IMR-90 (cell line): ENCODE results near the gene MIS18A. TPM values are rescaled to one million over a fixed set of nuclear protein-coding genes. Genes with fewer than 3 reads are reported as not detected.

Experiments used
- ATAC-seq: fragments of 200-7000 bp; cut with Tn5 transposase; 2 replicates; pipeline ENCODE4 v1.9.1; 2020; ENCODE audit warnings: low read depth, mild to moderate bottlenecking, moderate library complexity
- BruUV-seq: library from RNA; stranded (reverse); fragments of 400-500 nt; replicated peaks from 2 replicates; lab custom pipeline; 2021; lab: Mats Ljungman, UMichigan
- CTCF ChIA-PET: fragments of 300-600 bp; formaldehyde crosslinking; extraction: SDS; loops from one replicate; lab custom pipeline; 2021; ENCODE audit warnings: antibody characterized with exemption; lab: Yijun Ruan, JAX
- POLR2A ChIA-PET: fragments of 300-600 bp; sonication (Branson Sonifier 250); formaldehyde crosslinking; loops from one replicate; lab custom pipeline; 2022; ENCODE audit warnings: antibody characterized with exemption; ENCODE audit not compliant: unreplicated experiment; lab: Charles Lee
- DNase-seq: peaks from one replicate; pipeline ENCODE4 v3.0.0; 2013
- H2AFZ ChIP-seq: replicated peaks from 2 replicates; pipeline ENCODE3; 2013; ENCODE audit warnings: low read length, mild to moderate bottlenecking; ENCODE audit not compliant: poor library complexity
- H2AK5ac ChIP-seq: 2 replicates; pipeline ENCODE4 v1.6.1; 2013; ENCODE audit warnings: low read depth, low read length, inconsistent platforms
- H2AK9ac ChIP-seq: replicated peaks from 2 replicates; pipeline ENCODE3; 2013; ENCODE audit warnings: mild to moderate bottlenecking, low read depth, low read length, moderate library complexity; ENCODE audit not compliant: poor library complexity
- H2BK120ac ChIP-seq: 2 replicates; pipeline ENCODE4 v1.6.1; 2013; ENCODE audit warnings: low read depth, low read length, inconsistent platforms
- H2BK15ac ChIP-seq: 3 replicates; pipeline ENCODE4 v1.6.1; 2013; ENCODE audit warnings: low read depth, low read length, inconsistent platforms
- H2BK20ac ChIP-seq: 2 replicates; pipeline ENCODE4 v1.6.1; 2013; ENCODE audit warnings: low read depth, mild to moderate bottlenecking, inconsistent platforms, low read length, moderate library complexity
- H2BK5ac ChIP-seq: 2 replicates; pipeline ENCODE4 v1.6.1; 2013; ENCODE audit warnings: mild to moderate bottlenecking, low read depth, low read length, inconsistent platforms; ENCODE audit not compliant: poor library complexity, severe bottlenecking
- H3K14ac ChIP-seq: replicated peaks from 2 replicates; pipeline ENCODE4 v1.6.1; 2013; ENCODE audit warnings: low read depth, low read length, inconsistent platforms
- H3K18ac ChIP-seq: 2 replicates; pipeline ENCODE4 v1.6.1; 2013; ENCODE audit warnings: low read depth, low read length, control low read depth
- H3K23ac ChIP-seq: 2 replicates; pipeline ENCODE4 v1.6.1; 2013; ENCODE audit warnings: low read depth, low read length, inconsistent platforms
- H3K27ac ChIP-seq: 2 replicates; pipeline ENCODE4 v1.5.1; 2013; ENCODE audit warnings: mild to moderate bottlenecking, control low read depth, low read length; ENCODE audit not compliant: insufficient read depth
- H3K27me3 ChIP-seq: 2 replicates; pipeline ENCODE4 v1.6.1; 2013; ENCODE audit warnings: low read length; ENCODE audit not compliant: control insufficient read depth, insufficient read depth
- H3K36me3 ChIP-seq: 2 replicates; pipeline ENCODE4 v1.6.1; 2013; ENCODE audit warnings: low read length, mixed read lengths; ENCODE audit not compliant: control insufficient read depth, insufficient read depth
- H3K4ac ChIP-seq: 2 replicates; pipeline ENCODE4 v1.6.1; 2013; ENCODE audit warnings: low read depth, low read length, inconsistent platforms
- H3K4me1 ChIP-seq: 2 replicates; pipeline ENCODE4 v1.6.1; 2013; ENCODE audit warnings: low read length, mixed read lengths; ENCODE audit not compliant: control insufficient read depth, insufficient read depth
- H3K4me2 ChIP-seq: 2 replicates; pipeline ENCODE4 v1.6.1; 2013; ENCODE audit warnings: low read depth, mild to moderate bottlenecking, control low read depth, low read length, moderate library complexity
- H3K4me3 ChIP-seq: 2 replicates; pipeline ENCODE4 v1.5.1; 2013; ENCODE audit warnings: low read depth, mild to moderate bottlenecking, control low read depth, low read length, moderate library complexity; ENCODE audit not compliant: insufficient read depth
- H3K56ac ChIP-seq: 2 replicates; pipeline ENCODE4 v1.6.1; 2013; ENCODE audit warnings: low read length, inconsistent platforms; ENCODE audit not compliant: insufficient read depth; ENCODE audit errors: extremely low read depth
- H3K79me1 ChIP-seq, 2 experiments: 2 replicates each; pipeline ENCODE4 v1.6.1; 2013; ENCODE audit warnings: low read length in 2 of 2, inconsistent platforms in 1 of 2, low read depth in 1 of 2
- H3K9ac ChIP-seq: 2 replicates; pipeline ENCODE4 v1.6.1; 2013; ENCODE audit warnings: low read depth, low read length, control low read depth
- H3K9me1 ChIP-seq: 2 replicates; pipeline ENCODE4 v1.6.1; 2013; ENCODE audit warnings: low read length, inconsistent platforms; ENCODE audit not compliant: insufficient read depth
- H3K9me3 ChIP-seq: 2 replicates; pipeline ENCODE4 v1.6.1; 2013; ENCODE audit warnings: low read length; ENCODE audit not compliant: control insufficient read depth, insufficient read depth
- H4K20me1 ChIP-seq: 2 replicates; pipeline ENCODE4 v1.6.1; 2013; ENCODE audit warnings: low read length, inconsistent platforms; ENCODE audit not compliant: insufficient read depth
- H4K5ac ChIP-seq: 2 replicates; pipeline ENCODE4 v1.6.1; 2013; ENCODE audit warnings: mild to moderate bottlenecking, low read depth, low read length, control low read depth
- H4K8ac ChIP-seq, 2 experiments: 2 replicates each; pipeline ENCODE4 v1.6.1; 2013; ENCODE audit warnings: low read depth in 2 of 2, low read length in 2 of 2, control low read depth in 1 of 2, inconsistent platforms in 1 of 2
- H4K91ac ChIP-seq: 2 replicates; pipeline ENCODE4 v1.6.1; 2013; ENCODE audit warnings: low read depth, low read length, inconsistent platforms; ENCODE audit not compliant: insufficient read depth
- BHLHE40 ChIP-seq: fragments of 150-350 bp; IDR thresholded peaks from 2 replicates; pipeline ENCODE4 v1.6.1; 2016; ENCODE audit warnings: mild to moderate bottlenecking, low read depth, low read length
- CEBPB ChIP-seq: IDR thresholded peaks from 2 replicates; pipeline ENCODE4 v1.6.1; 2012; ENCODE audit warnings: low read depth, low read length, improper control_type of control experiment
- CHD1 ChIP-seq: IDR thresholded peaks from 2 replicates; pipeline ENCODE4 v1.6.1; 2012; ENCODE audit warnings: low read depth, low read length, improper control_type of control experiment
- ELK1 ChIP-seq: fragments of 150-350 bp; IDR thresholded peaks from 2 replicates; pipeline ENCODE4 v1.6.1; 2016; ENCODE audit warnings: low read depth, mild to moderate bottlenecking, low read length, moderate library complexity, borderline replicate concordance
- FOS ChIP-seq: fragments of 150-350 bp; IDR thresholded peaks from 2 replicates; pipeline ENCODE4 v1.6.1; 2016; ENCODE audit warnings: low read depth, low read length
- MAFK ChIP-seq: IDR thresholded peaks from 2 replicates; pipeline ENCODE4 v1.6.1; 2012; ENCODE audit warnings: low read depth, low read length, improper control_type of control experiment
- MAZ ChIP-seq: IDR thresholded peaks from 2 replicates; pipeline ENCODE4 v1.6.1; 2012; ENCODE audit warnings: low read depth, mild to moderate bottlenecking, low read length, improper control_type of control experiment, moderate library complexity, borderline replicate concordance
- MXI1 ChIP-seq: IDR thresholded peaks from 2 replicates; pipeline ENCODE4 v1.6.1; 2012; ENCODE audit warnings: low read depth, mild to moderate bottlenecking, low read length, moderate library complexity, borderline replicate concordance
- NFE2L2 ChIP-seq: fragments of 150-350 bp; IDR thresholded peaks from 2 replicates; pipeline ENCODE4 v1.6.1; 2016; ENCODE audit warnings: low read depth, mild to moderate bottlenecking, low read length
- POLR2A ChIP-seq: IDR thresholded peaks from 2 replicates; pipeline ENCODE4 v1.6.1; 2012; ENCODE audit warnings: mild to moderate bottlenecking, low read depth, low read length
- RAD21 ChIP-seq: IDR thresholded peaks from 2 replicates; pipeline ENCODE4 v1.6.1; 2012; ENCODE audit warnings: low read length, improper control_type of control experiment
- RCOR1 ChIP-seq: IDR thresholded peaks from 2 replicates; pipeline ENCODE4 v1.6.1; 2012; ENCODE audit warnings: mild to moderate bottlenecking, low read length, improper control_type of control experiment; ENCODE audit not compliant: insufficient replicate concordance
- RFX5 ChIP-seq: IDR thresholded peaks from 2 replicates; pipeline ENCODE4 v1.8.0; 2012; ENCODE audit warnings: low read depth, mild to moderate bottlenecking, low read length, moderate library complexity
- SMC3 ChIP-seq: fragments of 150-350 bp; IDR thresholded peaks from 2 replicates; pipeline ENCODE4 v1.6.1; 2016; ENCODE audit warnings: low read depth, mild to moderate bottlenecking, antibody characterized with exemption, low read length, moderate library complexity
- WGBS, 2 experiments: methylation state at CpG; one replicate each; pipeline versions ENCODE4 v1.1.5 to v1.1.7; 2013; ENCODE audit warnings: missing lambda C conversion rate in 2 of 2; ENCODE audit not compliant: insufficient read length in 1 of 2; ENCODE audit errors: extremely low coverage in 2 of 2; 5-methylcytosine and 5-hydroxymethylcytosine counted together
- dilution Hi-C: fragments of 300-500 bp; cut with HindIII; formaldehyde crosslinking; loops from one replicate; pipeline ENCODE4 v1.14.3; 2018; ENCODE audit warnings: low sequenced_read_pairs; ENCODE audit not compliant: unreplicated experiment
- in situ Hi-C: fragments of 300-500 bp; cut with MboI; formaldehyde crosslinking; loops from 3 replicates; pipeline ENCODE4 v1.14.3; 2019; ENCODE audit warnings: low sequenced_read_pairs, inconsistent platforms, mixed read lengths
- intact Hi-C: fragments of 100-400 bp; cut with micrococcal nuclease; formaldehyde crosslinking; loops from 2 replicates; pipeline ENCODE4 v1.10.0; 2022
- polyA plus RNA-seq, 3 experiments: library from polyadenylated mRNA; depleted of rRNA; stranded (reverse); fragments of >200 nt; gene quantifications; 2 replicates each; pipeline ENCODE4 v1.2.3, GENCODE V29; 2012; ENCODE audit warnings: low replicate concordance in 1 of 3
- total RNA-seq: library from RNA; depleted of rRNA; stranded (reverse); fragments of >200 nt; gene quantifications from 2 replicates; pipeline ENCODE4 v1.2.3, GENCODE V29; 2012
- TF ChIP-seq, protein P1 (sequence below): fragments of 150-350 bp; IDR thresholded peaks from 2 replicates; pipeline ENCODE4 v1.6.1; 2017; ENCODE audit warnings: mild to moderate bottlenecking, antibody characterized with exemption, low read length, low read depth
- TF ChIP-seq, protein P2 (sequence below): conservative IDR thresholded peaks from 2 replicates; pipeline ENCODE4 v1.5.1; 2012; ENCODE audit warnings: mild to moderate bottlenecking, low read depth, low read length, improper control_type of control experiment

The MIS18A gene
- total and polyA plus RNA-seq, 2 of the 4 experiments (the other 2 are of a cell fraction): 4.5 to 7.6 TPM

DNA sequence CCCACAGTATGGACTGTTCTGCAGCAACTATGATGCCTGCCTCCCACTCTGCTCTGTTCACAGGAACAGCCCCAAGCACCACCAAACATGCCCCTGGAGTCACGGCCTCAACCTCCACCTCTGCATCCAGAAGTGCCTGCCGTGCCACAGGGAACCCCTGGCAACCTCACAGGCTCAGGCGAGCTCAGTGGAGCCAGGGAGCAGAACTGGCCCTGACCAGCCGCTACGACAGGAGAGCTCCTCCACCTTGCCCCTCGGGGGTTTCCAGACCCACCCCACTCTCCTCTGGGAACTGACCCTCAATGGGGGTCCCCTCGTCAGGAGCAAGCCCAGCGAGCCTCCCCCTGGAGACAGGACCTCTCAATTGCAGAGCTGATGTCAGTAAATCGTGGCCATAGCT, 32.8 kb upstream of the MIS18A start:
- WGBS, 2 experiments: no CpG with 5 or more reads among the region's 9 CpGs
- Histone ChIP-seq H3K79me1 (peaks cover 0 to 10% of the 10 kb centered on the region in 2 experiments; a peak in 2 of 4 replicates), H3K56ac (no peak overlapping the region), H2BK20ac (no peak overlapping the region), H3K23ac (no peak overlapping the region), H2AFZ (no peak overlapping the region), H3K27ac (no peak overlapping the region), H3K36me3 (peaks cover 28% of the 10 kb centered on the region), H3K9me1 (peaks cover 3% of the 10 kb centered on the region), H2BK15ac (no peak overlapping the region), H3K4me3 (no peak overlapping the region), H2AK9ac (no peak overlapping the region), H4K5ac (no peak overlapping the region), H3K9me3 (no peaks in the 10 kb centered on the region), H2AK5ac (no peak overlapping the region), H3K14ac (no peak overlapping the region), H4K8ac (no peak overlapping the region), H3K27me3 (no peaks in the 10 kb centered on the region), H3K4ac (no peak overlapping the region), H4K91ac (no peak overlapping the region), H3K9ac (no peak overlapping the region), H2BK5ac (no peak overlapping the region), H3K18ac (no peak overlapping the region), H2BK120ac (no peak overlapping the region), H4K20me1 (no peaks in the 10 kb centered on the region; the same call in none of the 2 replicates), H3K4me2 (no peak overlapping the region), H3K4me1 (no peaks in the 10 kb centered on the region)
- TF ChIP-seq SMC3: no peak
- no peak for TF ChIP-seq CHD1
- no peak for TF ChIP-seq POLR2A
- TF ChIP-seq RFX5: no peak
- TF ChIP-seq NFE2L2: no peak
- TF ChIP-seq MAFK: no peak
- TF ChIP-seq RAD21: no peak
- TF ChIP-seq ELK1: no peak
- TF ChIP-seq BHLHE40: no peak
- no peak for TF ChIP-seq MXI1
- no peak for TF ChIP-seq CEBPB
- TF ChIP-seq, protein P1, sequence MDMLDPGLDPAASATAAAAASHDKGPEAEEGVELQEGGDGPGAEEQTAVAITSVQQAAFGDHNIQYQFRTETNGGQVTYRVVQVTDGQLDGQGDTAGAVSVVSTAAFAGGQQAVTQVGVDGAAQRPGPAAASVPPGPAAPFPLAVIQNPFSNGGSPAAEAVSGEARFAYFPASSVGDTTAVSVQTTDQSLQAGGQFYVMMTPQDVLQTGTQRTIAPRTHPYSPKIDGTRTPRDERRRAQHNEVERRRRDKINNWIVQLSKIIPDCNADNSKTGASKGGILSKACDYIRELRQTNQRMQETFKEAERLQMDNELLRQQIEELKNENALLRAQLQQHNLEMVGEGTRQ: no peak
- no peak for TF ChIP-seq MAZ
- TF ChIP-seq RCOR1: no peak
- TF ChIP-seq, protein P2, sequence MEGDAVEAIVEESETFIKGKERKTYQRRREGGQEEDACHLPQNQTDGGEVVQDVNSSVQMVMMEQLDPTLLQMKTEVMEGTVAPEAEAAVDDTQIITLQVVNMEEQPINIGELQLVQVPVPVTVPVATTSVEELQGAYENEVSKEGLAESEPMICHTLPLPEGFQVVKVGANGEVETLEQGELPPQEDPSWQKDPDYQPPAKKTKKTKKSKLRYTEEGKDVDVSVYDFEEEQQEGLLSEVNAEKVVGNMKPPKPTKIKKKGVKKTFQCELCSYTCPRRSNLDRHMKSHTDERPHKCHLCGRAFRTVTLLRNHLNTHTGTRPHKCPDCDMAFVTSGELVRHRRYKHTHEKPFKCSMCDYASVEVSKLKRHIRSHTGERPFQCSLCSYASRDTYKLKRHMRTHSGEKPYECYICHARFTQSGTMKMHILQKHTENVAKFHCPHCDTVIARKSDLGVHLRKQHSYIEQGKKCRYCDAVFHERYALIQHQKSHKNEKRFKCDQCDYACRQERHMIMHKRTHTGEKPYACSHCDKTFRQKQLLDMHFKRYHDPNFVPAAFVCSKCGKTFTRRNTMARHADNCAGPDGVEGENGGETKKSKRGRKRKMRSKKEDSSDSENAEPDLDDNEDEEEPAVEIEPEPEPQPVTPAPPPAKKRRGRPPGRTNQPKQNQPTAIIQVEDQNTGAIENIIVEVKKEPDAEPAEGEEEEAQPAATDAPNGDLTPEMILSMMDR: no peak
- no peak for TF ChIP-seq FOS
- intact Hi-C loops: no loop called here
- dilution Hi-C loops: no loop called here
- in situ Hi-C loops: no loop called here
- BruUV-seq: no TSS peak
- DNase-seq: no peak
- no peak for ATAC-seq
- CTCF ChIA-PET: interaction anchor here (0.7 kb wide), 1 partner anchor 1174 kb away, joined by 3 read pairs; no protein-coding TSS in a partner anchor
- POLR2A ChIA-PET: interaction anchor here (0.5 kb wide), 1 partner anchor 502 kb away, joined by 3 read pairs; no protein-coding TSS in a partner anchor
